Hematopoietic multipotent progenitor cell (in vitro differentiated cells): ENCODE data around the gene AMBN. TPM values are rescaled to one million over a fixed set of nuclear protein-coding genes. Genes with fewer than 3 reads are reported as not detected.

ENCODE experiments used
- total RNA-seq: library from RNA; depleted of rRNA; stranded (reverse); fragments of >200 nt; gene quantifications from one replicate; pipeline ENCODE4 v1.2.3, GENCODE V29; 2012

AMBN gene
- total RNA-seq, 1 donor, result not detected

Other genes with a start within 250 kb of the AMBN start
- not detected for gene SMR3A, start 231.5 kb upstream of the AMBN start, total RNA-seq
- gene SMR3B, start 209.1 kb upstream of the AMBN start, total RNA-seq, result not detected
- not detected for gene OPRPN, start 194.3 kb upstream of the AMBN start, total RNA-seq
- gene MUC7, start 120.1 kb upstream of the AMBN start, total RNA-seq, result not detected
- gene AMTN, start 73.7 kb upstream of the AMBN start, total RNA-seq, result not detected
- gene ENAM, start 36.5 kb downstream of the AMBN start, total RNA-seq, result not detected
- gene JCHAIN, start 74.3 kb downstream of the AMBN start, total RNA-seq, result 5.9 TPM
- 12.7 TPM for gene UTP3, start 96.3 kb downstream of the AMBN start, total RNA-seq
- gene RUFY3, start 129.7 kb downstream of the AMBN start, total RNA-seq, result 15.6 TPM
- gene GRSF1, start 247.6 kb downstream of the AMBN start, total RNA-seq, result 29.4 TPM